Measurements from ENCODE around the gene HPS1. TPM values are rescaled to one million over a fixed set of nuclear protein-coding genes. Genes with fewer than 3 reads are reported as not detected.

Gene HPS1
- total RNA-seq, 1 experiment from 2014 or later: 30.4 TPM

DNA sequence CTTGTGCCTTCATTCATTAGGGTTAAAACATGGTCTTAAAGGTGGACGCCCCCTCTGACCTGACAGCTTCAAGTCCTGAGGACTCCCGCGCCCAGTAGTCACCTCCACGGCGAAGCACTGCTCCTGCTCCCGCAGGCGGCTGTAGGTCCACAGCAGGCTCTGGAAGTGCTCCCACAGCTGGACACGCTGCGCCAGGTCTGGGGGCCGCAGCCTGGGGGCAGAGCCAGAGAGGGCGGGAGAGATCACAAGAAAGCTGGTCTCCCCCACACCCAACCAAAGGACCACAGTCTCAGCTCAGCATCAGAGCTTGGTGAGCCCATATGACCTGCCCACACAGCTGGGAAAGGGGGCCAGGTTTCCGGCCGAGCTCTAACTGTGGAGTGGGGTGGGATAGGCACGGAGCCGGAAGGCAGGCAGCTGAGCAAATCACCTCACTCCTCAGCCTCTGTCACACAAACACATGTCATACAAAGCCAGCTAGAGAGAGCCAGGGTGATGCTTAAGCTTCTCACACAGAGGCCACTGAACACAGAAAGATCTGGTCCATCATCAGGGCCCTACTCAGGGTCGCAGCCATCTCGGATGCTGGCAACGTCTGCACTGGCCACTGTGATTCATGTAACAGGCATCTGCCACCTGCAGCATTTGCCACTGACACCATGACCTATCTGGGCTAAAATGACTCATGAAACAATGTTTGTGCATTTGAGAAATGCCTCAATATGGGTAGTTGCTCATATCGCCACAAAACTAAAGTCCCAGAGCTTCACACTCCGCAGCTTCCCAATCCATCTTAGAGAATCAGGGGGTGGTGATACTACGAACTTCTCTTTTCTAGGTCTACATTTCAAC is 12.6 kb downstream of the HPS1 start:
- peak; percentile 61 for DNase-seq (ENCODE audit: low read depth)

GRCh38 chr10:98433371-98433770 is 13.4 kb downstream of the HPS1 start:
- DNase-seq (ENCODE audit: low read depth): no peak

DNA sequence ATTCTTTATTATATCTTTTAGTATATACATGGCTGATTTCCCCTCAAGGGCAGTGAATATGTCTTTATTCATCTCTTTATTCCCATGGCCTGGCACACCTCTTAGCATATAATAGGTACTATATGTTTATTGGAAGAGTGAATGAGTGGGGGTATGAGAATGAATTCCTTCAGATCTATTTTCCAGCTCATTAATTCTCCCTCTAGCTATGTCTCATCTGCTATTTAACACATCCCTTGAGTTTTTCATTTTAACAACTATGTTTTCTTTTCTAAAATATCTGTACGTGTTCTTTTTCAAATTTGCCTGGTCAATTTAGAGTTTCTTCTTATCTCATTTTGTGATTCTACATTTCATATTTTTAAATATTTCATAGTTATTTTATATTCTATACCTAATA is 14.4 kb downstream of the HPS1 start:
- DNase-seq (ENCODE audit: low read depth): no peak

- no peak for DNase-seq (ENCODE audit: low read depth)
Measured at GRCh38 chr10:98431016-98431415, 15.7 kb downstream of the HPS1 start.

DNA sequence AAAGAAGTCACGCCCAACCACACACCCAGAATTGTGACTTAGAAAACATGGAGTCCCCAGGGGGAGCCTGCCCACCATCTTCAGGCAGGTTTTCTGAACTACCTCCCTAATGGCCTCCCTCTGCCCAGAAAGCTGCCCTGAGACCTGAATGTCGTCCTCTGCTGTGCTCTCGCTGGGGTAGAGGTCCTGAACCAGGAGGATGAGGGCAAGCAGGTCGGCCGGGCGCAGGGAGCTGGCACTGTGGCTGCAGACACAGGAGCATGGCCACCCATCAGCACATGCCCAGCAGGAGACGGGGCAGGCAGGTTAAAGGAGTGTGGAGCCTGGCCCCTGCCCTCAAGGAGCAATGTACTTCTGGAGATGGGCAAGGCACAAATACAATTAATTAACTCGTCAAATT is 16.3 kb downstream of the HPS1 start:
- no peak for DNase-seq (ENCODE audit: low read depth)

DNA sequence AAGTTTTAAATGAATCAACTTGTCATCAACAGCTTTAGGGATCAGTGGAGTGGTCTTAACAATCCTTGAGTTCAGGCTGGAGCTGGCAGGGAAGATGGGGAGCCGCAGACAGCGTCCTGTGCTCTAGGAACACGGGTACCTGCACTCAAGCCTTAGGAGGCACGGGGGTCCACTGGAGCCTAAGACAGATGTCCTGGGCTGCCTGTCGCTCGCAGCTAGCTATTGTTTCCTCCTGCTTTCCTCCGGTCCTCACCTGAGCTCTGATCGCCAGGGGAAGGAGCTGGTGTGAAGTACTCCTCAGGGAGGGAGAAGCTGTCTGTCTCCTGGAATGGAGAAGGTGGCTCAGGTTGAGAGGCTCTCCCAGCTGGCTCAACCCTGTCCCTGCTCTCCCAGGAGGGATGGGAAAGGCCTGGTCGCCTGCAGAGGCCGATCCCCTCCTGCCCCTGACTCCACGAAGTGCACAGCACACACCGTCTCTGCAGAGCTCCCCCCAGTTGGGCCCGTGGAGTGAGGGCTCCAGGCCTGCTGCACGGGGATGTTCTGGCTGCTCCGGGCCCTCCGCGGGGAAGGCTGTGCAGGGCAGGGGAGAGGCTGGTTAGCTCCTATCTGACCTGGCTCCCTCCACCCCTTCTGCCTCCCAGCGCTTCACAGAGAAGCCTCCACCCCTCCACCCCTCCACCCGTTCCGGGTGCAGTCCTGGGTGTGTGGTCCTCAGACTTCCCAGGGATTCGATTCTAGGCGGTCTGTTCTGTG is 17.2 kb downstream of the HPS1 start:
- DNase-seq (ENCODE audit: low read depth): no peak

- no peak for DNase-seq (ENCODE audit: low read depth)
Measured at GRCh38 chr10:98427011-98427515, 19.7 kb downstream of the HPS1 start.

DNA sequence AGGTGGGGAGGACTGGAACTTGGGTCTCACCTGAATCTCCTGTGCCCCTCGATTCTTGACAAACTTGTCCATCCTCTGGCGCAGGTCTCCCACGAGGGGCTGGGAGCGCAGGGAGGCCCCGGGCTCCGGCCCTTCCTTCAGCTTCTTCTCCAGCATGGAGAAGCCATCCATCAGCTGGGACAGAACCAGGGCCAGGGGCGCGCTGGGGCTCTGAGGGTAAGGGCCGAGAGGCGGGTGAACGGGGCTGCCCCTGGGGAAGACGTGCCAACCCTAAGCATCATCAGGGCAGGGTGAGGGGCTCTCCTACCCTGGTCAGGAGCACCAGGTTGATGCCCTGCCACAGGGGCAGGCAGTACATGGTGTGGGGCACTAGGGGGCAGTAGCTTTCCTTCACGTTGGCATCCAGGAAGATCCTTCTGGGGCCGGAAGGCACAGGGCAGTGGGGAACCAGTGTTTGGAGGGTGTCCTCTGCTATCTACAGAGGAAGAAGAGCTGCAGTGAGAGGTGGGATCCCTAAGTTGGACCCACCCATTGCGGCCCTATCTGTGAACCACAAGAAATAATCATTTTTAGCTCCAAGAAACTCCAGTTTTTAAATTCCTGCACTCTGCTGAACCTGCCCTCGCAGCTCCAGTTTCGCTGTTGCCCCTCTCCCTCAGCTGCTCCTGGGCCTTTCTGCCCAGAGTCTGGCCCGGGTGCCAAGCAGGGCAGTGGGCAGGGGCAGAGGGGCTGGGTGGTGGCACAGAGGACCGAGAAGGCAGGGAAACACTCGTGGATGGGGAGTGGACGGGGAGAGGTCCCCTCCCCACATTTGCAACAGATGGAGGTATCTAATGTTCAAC is 21.0 kb downstream of the HPS1 start:
- DNase-seq (ENCODE audit: low read depth): peak; percentile 36

- no peak for DNase-seq (ENCODE audit: low read depth)
Measured at GRCh38 chr10:98424295-98425254, 22.2 kb downstream of the HPS1 start.

GRCh38 chr10:98423691-98424120 is 23.0 kb downstream of the HPS1 start:
- DNase-seq (ENCODE audit: low read depth): peak; percentile 41

GRCh38 chr10:98422182-98422581 is 24.6 kb downstream of the HPS1 start:
- no peak for DNase-seq (ENCODE audit: low read depth)

GRCh38 chr10:98420786-98421185 is 25.9 kb downstream of the HPS1 start:
- DNase-seq (ENCODE audit: low read depth): no peak

DNA sequence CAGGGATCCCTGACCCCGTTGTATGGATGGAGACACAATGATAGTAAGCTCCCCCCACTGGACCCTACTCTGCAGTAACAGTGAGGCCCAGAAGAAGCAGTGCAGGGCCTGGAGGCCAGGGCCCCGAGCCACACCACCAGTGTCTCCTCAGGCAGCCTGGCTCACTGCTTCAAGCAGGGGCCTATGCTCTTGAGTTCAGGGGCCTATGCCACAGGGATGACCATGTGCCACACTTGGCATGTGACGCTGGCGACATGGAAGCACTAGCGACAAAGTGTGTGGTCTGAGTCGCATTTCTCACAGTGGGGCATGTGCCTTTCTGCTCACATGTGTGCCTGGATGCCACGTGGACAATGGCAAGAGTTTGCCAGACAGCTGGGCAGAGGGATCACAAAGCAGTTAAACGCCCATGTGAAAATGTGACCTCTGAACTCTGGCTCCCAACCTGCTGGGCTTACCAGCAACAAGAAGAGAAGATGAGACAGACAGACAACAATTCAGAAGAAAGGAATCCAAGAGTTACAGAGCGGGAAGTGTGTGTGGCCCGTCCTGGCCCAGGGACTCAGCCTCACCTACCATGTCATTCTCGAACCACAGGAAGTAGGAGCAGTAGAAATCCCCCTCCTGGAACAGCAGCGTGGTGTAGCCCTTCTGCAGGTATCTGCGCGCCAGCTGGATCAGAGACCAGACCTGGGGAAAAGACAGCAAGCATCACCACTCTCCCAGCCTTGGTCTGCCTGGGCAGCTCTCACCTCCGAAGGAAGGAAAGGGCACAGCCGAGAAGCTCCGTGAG is 27.1 kb downstream of the HPS1 start:
- DNase-seq (ENCODE audit: low read depth): no peak

GRCh38 chr10:98418665-98419468 is 27.9 kb downstream of the HPS1 start:
- DNase-seq (ENCODE audit: low read depth): no peak

- no peak for DNase-seq (ENCODE audit: low read depth)
Measured at GRCh38 chr10:98417973-98418664, 28.6 kb downstream of the HPS1 start.

DNA sequence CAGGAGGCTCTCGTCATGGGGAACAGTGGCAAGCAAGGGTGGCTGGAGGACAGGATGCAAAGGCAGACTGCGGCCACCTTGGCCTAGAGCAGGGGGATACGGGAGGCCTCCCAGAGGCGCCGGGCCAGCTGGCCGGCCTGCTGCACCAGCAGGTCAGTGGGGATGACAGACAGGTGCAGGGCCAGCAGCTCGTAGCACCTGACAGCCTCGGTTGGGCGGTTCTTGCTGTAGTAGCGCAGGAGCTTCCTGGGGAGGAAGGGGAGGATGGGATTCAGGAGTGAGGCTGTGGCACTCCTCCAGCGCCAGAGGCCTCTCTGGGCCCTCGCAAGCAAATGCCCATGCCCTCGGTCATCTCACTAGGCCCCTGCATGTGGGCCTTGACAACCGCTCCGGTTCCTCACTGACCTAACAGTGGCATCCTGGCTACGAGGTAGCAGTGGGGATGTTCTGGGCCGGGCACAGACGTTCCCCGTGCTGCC is 29.2 kb downstream of the HPS1 start:
- DNase-seq (ENCODE audit: low read depth): no peak

GRCh38 chr10:98416606-98417388 is 29.9 kb downstream of the HPS1 start:
- no peak for DNase-seq (ENCODE audit: low read depth)

Data from HT1080 (cell line).